ENCODE results near the gene PLCL1. TPM values are rescaled to one million over a fixed set of nuclear protein-coding genes. Genes with fewer than 3 reads are reported as not detected.

The PLCL1 gene
- polyA plus RNA-seq, 1 experiment, result 0.09 TPM

- Histone ChIP-seq H3K4me3 (ENCODE audit: low read depth, low read length) (no peak overlapping the region), H3K27me3 (ENCODE audit: control insufficient read depth, insufficient read depth, low read length) (no peaks in the 10 kb centered on the region), H3K36me3 (ENCODE audit: control insufficient read depth, insufficient read depth, low read length) (no peaks in the 10 kb centered on the region)
- no peak for DNase-seq (ENCODE audit: low read depth)
- POLR2A ChIA-PET, result no interaction called here
- CTCF ChIA-PET, result no interaction called here
- TF ChIP-seq CTCF (IDR thresholded peaks at IDR 0.05; ENCODE audit: insufficient read depth, low read depth, low read length), result no peak
Observed at GRCh38 chr2:197960786-197961185, 156.4 kb downstream of the PLCL1 start.

DNA sequence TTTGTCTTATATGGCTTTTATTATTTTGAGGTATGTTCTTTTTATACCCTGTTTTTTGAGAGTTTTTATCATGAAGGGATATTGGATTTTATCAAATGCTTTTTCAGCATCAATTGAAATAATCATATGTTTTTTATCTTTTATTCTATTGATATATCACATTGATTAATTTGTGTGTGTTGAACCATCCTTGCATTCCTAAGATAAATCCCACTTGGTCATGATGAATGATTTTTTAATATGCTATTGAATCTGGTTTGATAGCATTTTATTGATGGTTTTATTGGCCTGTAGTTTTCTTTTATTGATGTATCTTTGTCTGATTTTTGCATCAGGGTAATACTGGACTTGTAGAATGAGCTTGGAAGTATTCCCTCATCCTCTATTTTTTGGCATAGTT, 160.3 kb downstream of the PLCL1 start:
- CTCF ChIA-PET, result interaction anchor here (0.7 kb wide), 1 partner anchor 592 kb away, joined by 3 read pairs; no protein-coding TSS in a partner anchor
- no peaks in the 10 kb centered on the region for H3K27me3 ChIP-seq (ENCODE audit: control insufficient read depth, insufficient read depth, low read length)
- no peaks in the 10 kb centered on the region for H3K36me3 ChIP-seq (ENCODE audit: control insufficient read depth, insufficient read depth, low read length)
- DNase-seq (ENCODE audit: low read depth), result no peak
- POLR2A ChIA-PET, result no interaction called here
- no peak for TF ChIP-seq CTCF (IDR thresholded peaks at IDR 0.05; ENCODE audit: insufficient read depth, low read depth, low read length)
- H3K4me3 ChIP-seq (ENCODE audit: low read depth, low read length), result no peak overlapping the region

- DNase-seq (ENCODE audit: low read depth), result no peak
- Histone ChIP-seq H3K27me3 (ENCODE audit: control insufficient read depth, insufficient read depth, low read length) (no peaks in the 10 kb centered on the region), H3K4me3 (ENCODE audit: low read depth, low read length) (no peak overlapping the region), H3K36me3 (ENCODE audit: control insufficient read depth, insufficient read depth, low read length) (no peaks in the 10 kb centered on the region)
- ChIA-PET CTCF (no interaction called here), POLR2A (no interaction called here)
- no peak for TF ChIP-seq CTCF (IDR thresholded peaks at IDR 0.05; ENCODE audit: insufficient read depth, low read depth, low read length)
Observed at GRCh38 chr2:197965756-197966155, 161.4 kb downstream of the PLCL1 start.

DNA sequence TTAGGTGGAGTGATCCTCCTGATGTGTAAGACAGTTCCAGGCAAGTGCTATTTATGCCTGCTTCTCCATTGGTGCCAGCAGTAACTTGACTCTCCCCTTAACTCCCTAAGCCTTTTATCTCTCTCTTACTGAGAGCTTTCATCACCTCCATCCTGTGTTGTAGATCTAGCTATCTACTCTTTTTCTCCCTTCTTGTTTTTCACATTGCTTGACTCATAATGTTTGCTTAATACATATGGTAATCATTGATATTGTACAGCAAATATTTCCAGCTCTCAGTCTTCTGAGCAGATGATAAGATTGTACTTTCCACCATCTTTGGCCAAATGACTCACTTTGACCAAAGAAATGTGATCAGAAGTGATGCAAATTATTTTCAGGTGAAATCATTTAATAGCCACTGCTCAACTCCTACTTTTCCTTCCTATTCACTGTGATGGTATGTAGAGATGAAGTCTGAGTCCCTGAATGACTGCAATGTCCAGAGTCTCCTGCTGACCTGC, 165.0 kb downstream of the PLCL1 start:
- Histone ChIP-seq H3K27me3 (ENCODE audit: control insufficient read depth, insufficient read depth, low read length) (no peaks in the 10 kb centered on the region), H3K36me3 (ENCODE audit: control insufficient read depth, insufficient read depth, low read length) (no peaks in the 10 kb centered on the region), H3K4me3 (ENCODE audit: low read depth, low read length) (no peak overlapping the region)
- TF ChIP-seq CTCF (IDR thresholded peaks at IDR 0.05; ENCODE audit: insufficient read depth, low read depth, low read length), result no peak
- DNase-seq (ENCODE audit: low read depth), result peak; percentile 32
- POLR2A ChIA-PET, result no interaction called here
- CTCF ChIA-PET, result no interaction called here

GRCh38 chr2:197972061-197972460, 167.7 kb downstream of the PLCL1 start:
- no peak for TF ChIP-seq CTCF (IDR thresholded peaks at IDR 0.05; ENCODE audit: insufficient read depth, low read depth, low read length)
- peak; percentile 24 for DNase-seq (ENCODE audit: low read depth)
- H3K36me3 ChIP-seq (ENCODE audit: control insufficient read depth, insufficient read depth, low read length), result no peaks in the 10 kb centered on the region
- ChIA-PET CTCF (no interaction called here), POLR2A (no interaction called here)
- H3K27me3 ChIP-seq (ENCODE audit: control insufficient read depth, insufficient read depth, low read length), result no peaks in the 10 kb centered on the region
- H3K4me3 ChIP-seq (ENCODE audit: low read depth, low read length), result no peak overlapping the region
